ENCODE results near the gene YARS2. TPM values are rescaled to one million over a fixed set of nuclear protein-coding genes. Genes with fewer than 3 reads are reported as not detected.

Gene YARS2
- total and polyA plus RNA-seq, 2 of the 13 experiments (the other 11 are each of a cell fraction or from before 2014, with no cell fraction given): 17.9 to 39.6 TPM

DNA sequence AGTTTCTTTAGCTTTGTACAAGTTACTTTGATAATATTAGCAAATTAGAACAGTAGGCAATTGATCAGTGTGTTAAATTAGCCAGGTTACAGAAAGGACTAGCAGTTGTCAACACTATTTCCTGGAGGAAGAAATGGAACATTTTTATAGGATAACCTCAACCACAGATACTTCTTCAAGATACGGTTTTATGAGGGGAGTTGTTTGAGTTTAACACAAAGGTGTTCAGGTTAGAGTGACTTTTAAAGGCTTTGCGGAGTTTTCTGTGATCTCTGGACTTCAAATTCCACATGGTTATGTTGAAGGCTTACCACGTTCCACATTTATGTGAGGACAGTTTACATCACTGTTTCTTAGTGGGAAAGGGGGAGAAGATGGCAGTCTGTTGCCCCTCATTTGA is 19.3 kb downstream of the YARS2 start:
- BruUV-seq (replicated peaks): no TSS peak
- TF ChIP-seq, protein P1, sequence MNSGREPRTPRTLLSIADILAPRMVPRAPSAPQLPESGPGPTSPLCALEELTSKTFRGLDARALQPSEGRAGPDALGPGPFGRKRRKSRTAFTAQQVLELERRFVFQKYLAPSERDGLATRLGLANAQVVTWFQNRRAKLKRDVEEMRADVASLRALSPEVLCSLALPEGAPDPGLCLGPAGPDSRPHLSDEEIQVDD (CRISPR knock-in tag; IDR thresholded peaks at IDR 0.05; ENCODE audit: borderline replicate concordance): no peak
- TF ChIP-seq ATM (IDR thresholded peaks at IDR 0.05; ENCODE audit: borderline replicate concordance) (no peak), ZNF12 (CRISPR knock-in tag; IDR thresholded peaks at IDR 0.05) (no peak), ZNF282 (IDR thresholded peaks at IDR 0.05; ENCODE audit: partially characterized antibody) (no peak), DMTF1 (CRISPR knock-in tag; IDR thresholded peaks at IDR 0.05) (no peak), ATF5 (CRISPR knock-in tag; IDR thresholded peaks at IDR 0.05; ENCODE audit: low read depth) (no peak)
- no peak for DNase-seq (ENCODE audit: low spot score)
- WGBS (ENCODE audit: low lambda C conversion rate): 97% methylated on average over 3 of the region's 3 CpGs
- ATAC-seq: no peak
- no peak for FAIRE-seq
- no peak overlapping the region for H3K9ac ChIP-seq (ENCODE audit: insufficient read depth, low read depth, low read length)
- H4K20me1 ChIP-seq (ENCODE audit: insufficient read depth, low read length): no peaks in the 10 kb centered on the region
- no peaks in the 10 kb centered on the region for H3K79me2 ChIP-seq (ENCODE audit: insufficient read depth, low read length)
- no peaks in the 10 kb centered on the region for H3K27me3 ChIP-seq (ENCODE audit: control insufficient read depth in 1 of 2, insufficient read depth in 2 of 2, low read length in 2 of 2)
- intact Hi-C loops (cut with micrococcal nuclease; ENCODE audit: unreplicated experiment) (no loop called here), in situ Hi-C loops (cut with HindIII; ENCODE audit: extremely low pct_ligation_motif_present, low pct_unique_long_range_greater_than_20kb) (no loop called here)
- H3K36me3 ChIP-seq (replicated peaks in 1 of 2; ENCODE audit: control insufficient read depth in 1 of 2, insufficient read depth in 2 of 2, low read length in 2 of 2): peaks cover 3 to 65% of the 10 kb centered on the region in 2 experiments; a peak in 4 of 5 replicates
- H3K4me2 ChIP-seq (ENCODE audit: low read depth, low read length): no peak overlapping the region
- POLR2A ChIA-PET: interaction anchor here (1.3 kb wide), 1 partner anchor 18 kb away, joined by 3 read pairs; no protein-coding TSS in a partner anchor
- H3K4me1 ChIP-seq (ENCODE audit: insufficient read depth, low read length): no peaks in the 10 kb centered on the region
- no peak overlapping the region for H2AFZ ChIP-seq (ENCODE audit: low read length)
- CTCF ChIA-PET (ENCODE audit: low intra/inter-chr PET ratio, low total read pairs): no interaction called here
- H3K9me3 ChIP-seq (ENCODE audit: low read length): no peaks in the 10 kb centered on the region
- H3K27ac ChIP-seq (ENCODE audit: extremely low read length, insufficient read depth, low read length): no peak overlapping the region
- no peak overlapping the region for H3K4me3 ChIP-seq (replicated peaks in 1 of 3; ENCODE audit: insufficient read depth in 1 of 3, low read depth in 2 of 3, low read length in 3 of 3)

All from HepG2 (cell line).